ENCODE data around the gene YIPF4.
"Not testable (repeated sequence)": the region's sequence is repeated elsewhere in the genome, so short reads cannot be mapped to it uniquely, and the experiment has no call there.

GRCh38 chr2:32293493-32293892 is 15.8 kb downstream of the YIPF4 start:
- TF ChIP-seq POLR2A (IDR thresholded peaks at IDR 0.05; ENCODE audit: low read depth, low read length); POLR2AphosphoS5 (IDR thresholded peaks at IDR 0.05; ENCODE audit: low read depth, low read length); TAF1 (IDR thresholded peaks at IDR 0.05; ENCODE audit: borderline replicate concordance, low read depth, low read length): not testable (repeated sequence)
